H9 (cell line): ENCODE data around the gene MEN1. TPM values are rescaled to one million over a fixed set of nuclear protein-coding genes. Genes with fewer than 3 reads are reported as not detected.

Experiments used
- DNase-seq: peaks from one replicate; pipeline ENCODE4 v3.0.0-alpha.2; 2017
- H2AFZ ChIP-seq: one replicate; pipeline ENCODE4 v1.6.1; 2013; ENCODE audit warnings: mild to moderate bottlenecking, low read length, control low read depth, moderate library complexity
- H2AK5ac ChIP-seq: 2 replicates; pipeline ENCODE4 v1.6.1; 2013; ENCODE audit warnings: low read length, control low read depth, mixed read lengths; ENCODE audit not compliant: insufficient read length
- H2BK120ac ChIP-seq: one replicate; pipeline ENCODE4 v1.6.1; 2013; ENCODE audit warnings: low read depth, mild to moderate bottlenecking, low read length, control low read depth, inconsistent platforms; ENCODE audit not compliant: poor library complexity, severe bottlenecking
- H2BK12ac ChIP-seq: 2 replicates; pipeline ENCODE4 v1.6.1; 2013; ENCODE audit warnings: low read length, control low read depth, mixed read lengths, low read depth; ENCODE audit not compliant: insufficient read length
- H2BK15ac ChIP-seq: 2 replicates; pipeline ENCODE4 v1.6.1; 2013; ENCODE audit warnings: low read depth, low read length, control low read depth
- H2BK20ac ChIP-seq: one replicate; pipeline ENCODE4 v1.6.1; 2013; ENCODE audit warnings: low read depth, mild to moderate bottlenecking, low read length, control low read depth, inconsistent platforms; ENCODE audit not compliant: poor library complexity, severe bottlenecking
- H2BK5ac ChIP-seq: 2 replicates; pipeline ENCODE4 v1.6.1; 2013; ENCODE audit warnings: low read length, control low read depth, mixed read lengths; ENCODE audit not compliant: insufficient read length
- H3K14ac ChIP-seq: 2 replicates; pipeline ENCODE4 v1.6.1; 2013; ENCODE audit warnings: low read length, control low read depth; ENCODE audit not compliant: insufficient read depth
- H3K18ac ChIP-seq: 2 replicates; pipeline ENCODE4 v1.6.1; 2013; ENCODE audit warnings: low read depth, mild to moderate bottlenecking, mixed read lengths, low read length, control low read depth; ENCODE audit not compliant: insufficient read length
- H3K23ac ChIP-seq: 2 replicates; pipeline ENCODE4 v1.6.1; 2013; ENCODE audit warnings: low read length, control low read depth, mixed read lengths, low read depth; ENCODE audit not compliant: insufficient read length
- H3K23me2 ChIP-seq: 2 replicates; pipeline ENCODE4 v1.6.1; 2013; ENCODE audit warnings: low read depth, mild to moderate bottlenecking, mixed read lengths, low read length, control low read depth; ENCODE audit not compliant: insufficient read length, poor library complexity, severe bottlenecking
- H3K27ac ChIP-seq: 2 replicates; pipeline ENCODE4 v1.5.1; 2013; ENCODE audit warnings: low read length, control low read depth, mixed read lengths, low read depth; ENCODE audit not compliant: insufficient read length
- H3K27me3 ChIP-seq: 2 replicates; pipeline ENCODE4 v1.6.1; 2013; ENCODE audit warnings: low read length, control low read depth, inconsistent platforms; ENCODE audit not compliant: insufficient read depth
- H3K4ac ChIP-seq: 2 replicates; pipeline ENCODE4 v1.6.1; 2013; ENCODE audit warnings: low read depth, mild to moderate bottlenecking, control low read depth, inconsistent platforms, low read length, moderate library complexity
- H3K4me1 ChIP-seq: 2 replicates; pipeline ENCODE4 v1.6.1; 2013; ENCODE audit warnings: low read length, control low read depth, inconsistent platforms; ENCODE audit not compliant: insufficient read depth
- H3K4me2 ChIP-seq: 2 replicates; pipeline ENCODE4 v1.6.1; 2013; ENCODE audit warnings: low read length, control low read depth, mixed read lengths; ENCODE audit not compliant: insufficient read length, insufficient read depth
- H3K56ac ChIP-seq: 2 replicates; pipeline ENCODE4 v1.6.1; 2013; ENCODE audit warnings: low read depth, mild to moderate bottlenecking, mixed read lengths, low read length, control low read depth; ENCODE audit not compliant: insufficient read length
- H3K79me1 ChIP-seq: 2 replicates; pipeline ENCODE4 v1.6.1; 2013; ENCODE audit warnings: low read depth, mild to moderate bottlenecking, moderate library complexity, low read length, control low read depth, inconsistent platforms; ENCODE audit not compliant: insufficient read depth, poor library complexity, severe bottlenecking
- H3K79me2 ChIP-seq: 2 replicates; pipeline ENCODE4 v1.6.1; 2013; ENCODE audit warnings: low read length, control low read depth, inconsistent platforms; ENCODE audit not compliant: insufficient read depth
- H3K9ac ChIP-seq: 2 replicates; pipeline ENCODE4 v1.6.1; 2013; ENCODE audit warnings: low read length, control low read depth, mixed read lengths; ENCODE audit not compliant: insufficient read length; ENCODE audit errors: extremely low read depth
- H3K9me3 ChIP-seq: one replicate; pipeline ENCODE4 v1.6.1; 2013; ENCODE audit warnings: low read depth, low read length, inconsistent platforms; ENCODE audit not compliant: control insufficient read depth
- H3T11ph ChIP-seq: one replicate; pipeline ENCODE4 v1.6.1; 2013; ENCODE audit warnings: mild to moderate bottlenecking, low read length, control low read depth, inconsistent platforms
- H4K20me1 ChIP-seq: one replicate; pipeline ENCODE4 v1.6.1; 2013; ENCODE audit not compliant: control insufficient read depth, insufficient read length, insufficient read depth
- H4K5ac ChIP-seq: 2 replicates; pipeline ENCODE4 v1.6.1; 2013; ENCODE audit warnings: low read depth, mild to moderate bottlenecking, mixed read lengths, low read length, control low read depth; ENCODE audit not compliant: insufficient read length
- H4K8ac ChIP-seq: replicated peaks from 2 replicates; pipeline ENCODE4 v1.6.1; 2013; ENCODE audit warnings: low read length, control low read depth, mixed read lengths, low read depth; ENCODE audit not compliant: insufficient read length
- H4K91ac ChIP-seq: 2 replicates; pipeline ENCODE4 v1.6.1; 2013; ENCODE audit warnings: low read depth, mild to moderate bottlenecking, moderate library complexity, mixed read lengths, low read length, control low read depth; ENCODE audit not compliant: insufficient read length
- H3K27ac Mint-ChIP-seq, 3 experiments: 2 replicates in 2 of 3; 3 replicates in 1 of 3; pipeline ENCODE4 v1.8.0; 2020 to 2021; ENCODE audit warnings: mixed read lengths in 3 of 3, mild to moderate bottlenecking in 1 of 3, moderate library complexity in 1 of 3
- H3K27me3 Mint-ChIP-seq: 2 replicates; pipeline ENCODE4 v1.8.0; 2021; ENCODE audit warnings: low read depth, mild to moderate bottlenecking, moderate library complexity, mixed read lengths
- H3K36me3 Mint-ChIP-seq, 3 experiments: 2 replicates in 2 of 3; 3 replicates in 1 of 3; pipeline ENCODE4 v1.8.0; 2020 to 2021; ENCODE audit warnings: low read depth in 3 of 3, mixed read lengths in 3 of 3; ENCODE audit not compliant: insufficient read depth in 1 of 3
- H3K4me1 Mint-ChIP-seq, 2 experiments: 2 replicates each; pipeline ENCODE4 v1.8.0; 2020; ENCODE audit warnings: mixed read lengths in 2 of 2
- H3K4me3 Mint-ChIP-seq, 2 experiments: 2 replicates in 1 of 2; 3 replicates in 1 of 2; pipeline ENCODE4 v1.8.0; 2020 to 2021; ENCODE audit warnings: mild to moderate bottlenecking in 2 of 2, mixed read lengths in 2 of 2, moderate library complexity in 1 of 2
- H3K9me3 Mint-ChIP-seq, 2 experiments: 2 replicates in 1 of 2; 3 replicates in 1 of 2; pipeline ENCODE4 v1.8.0; 2020; ENCODE audit warnings: mild to moderate bottlenecking in 2 of 2, mixed read lengths in 2 of 2, moderate library complexity in 1 of 2
- CTCF ChIP-seq: fragments of 200-600 bp; sonication (generic); conservative IDR thresholded peaks from 3 replicates; pipeline ENCODE4 v1.8.0; 2021; ENCODE audit warnings: antibody characterized with exemption, mild to moderate bottlenecking
- WGBS: extraction: QIAGEN DNeasy Blood & Tissue Kit; methylation state at CpG from one replicate; pipeline ENCODE4 v1.1.7; 2013; ENCODE audit warnings: missing lambda C conversion rate, low lambda C conversion rate, mixed read lengths; ENCODE audit not compliant: insufficient read length; ENCODE audit errors: extremely low coverage; 5-methylcytosine and 5-hydroxymethylcytosine counted together
- total RNA-seq: library from RNA; stranded (reverse); gene quantifications from 2 replicates; pipeline ENCODE4 v1.2.1, GENCODE V29; 2021

The MEN1 gene
- total RNA-seq, 1 experiment from 2014 or later: 49.9 TPM

- peak; percentile 82 for DNase-seq
- no peak overlapping the region for H3K4ac ChIP-seq
- peaks cover 1% of the 10 kb centered on the region for H3K23me2 ChIP-seq
- no peaks in the 10 kb centered on the region for H3K36me3 Mint-ChIP-seq
- no peak overlapping the region for H3K27ac ChIP-seq
- no peak overlapping the region for H2AK5ac ChIP-seq
- no peaks in the 10 kb centered on the region for H3K27me3 ChIP-seq
- no peak overlapping the region for H3K4me3 Mint-ChIP-seq
- no peak overlapping the region for H3K56ac ChIP-seq
- no peak overlapping the region for H3K4me2 ChIP-seq
- H2BK12ac ChIP-seq: no peak overlapping the region
- H3K18ac ChIP-seq: no peak overlapping the region
- no peak overlapping the region for H2BK120ac ChIP-seq
- H3K4me1 ChIP-seq: no peaks in the 10 kb centered on the region
- no peaks in the 10 kb centered on the region for H4K20me1 ChIP-seq
- no peak overlapping the region for H4K5ac ChIP-seq
- H3T11ph ChIP-seq: no peak overlapping the region
- no peak overlapping the region for H2BK5ac ChIP-seq
- no peak overlapping the region for H3K27ac Mint-ChIP-seq
- no peaks in the 10 kb centered on the region for H3K9me3 ChIP-seq
- no CpG with 5 or more reads among the region's 16 CpGs for WGBS
- no peak overlapping the region for H2BK20ac ChIP-seq
- H3K4me1 Mint-ChIP-seq: peaks cover 20 to 23% of the 10 kb centered on the region in 2 experiments
- TF ChIP-seq CTCF: peak; percentile 70
- H2BK15ac ChIP-seq: no peak overlapping the region
- H3K27me3 Mint-ChIP-seq: no peaks in the 10 kb centered on the region
- H3K79me2 ChIP-seq: no peaks in the 10 kb centered on the region
- no peaks in the 10 kb centered on the region; a peak in 1 of 5 replicates for H3K9me3 Mint-ChIP-seq
- H3K23ac ChIP-seq: no peak overlapping the region
- no peaks in the 10 kb centered on the region for H3K79me1 ChIP-seq
- H3K14ac ChIP-seq: no peak overlapping the region
- H3K9ac ChIP-seq: no peak overlapping the region
- H4K91ac ChIP-seq: no peak overlapping the region
- H4K8ac ChIP-seq: no peak overlapping the region
- H2AFZ ChIP-seq: no peak overlapping the region
These were observed 38.7 kb upstream of the MEN1 start for GRCh38 chr11:64848826-64849597.
